Parathyroid adenoma (tissue), 2 donors: ENCODE measurements around the gene OR4S2.

Experiments
- H2AFZ ChIP-seq: fragments of 300-600 bp; sonication (generic); one replicate; pipeline ENCODE4 v1.7.0; 2017; ENCODE audit warnings: antibody characterized with exemption, mild to moderate bottlenecking
- H3K27ac ChIP-seq: fragments of 300-600 bp; sonication (generic); one replicate; pipeline ENCODE4 v1.7.0; 2017
- H3K27me3 ChIP-seq: fragments of 300-600 bp; sonication (generic); one replicate; pipeline ENCODE4 v1.7.0; 2017; ENCODE audit warnings: low read length; ENCODE audit not compliant: control insufficient read depth, insufficient read depth
- H3K36me3 ChIP-seq: fragments of 300-600 bp; sonication (generic); one replicate; pipeline ENCODE4 v1.7.0; 2017; ENCODE audit warnings: low read length; ENCODE audit not compliant: control insufficient read depth, insufficient read depth
- H3K4me1 ChIP-seq: fragments of 300-600 bp; sonication (generic); one replicate; pipeline ENCODE4 v1.7.0; 2017; ENCODE audit warnings: control low read depth
- H3K4me2 ChIP-seq: fragments of 300-600 bp; sonication (generic); one replicate; pipeline ENCODE4 v1.7.0; 2017; ENCODE audit warnings: low read length
- H3K4me3 ChIP-seq: fragments of 300-600 bp; sonication (generic); one replicate; pipeline ENCODE4 v1.7.0; 2017; ENCODE audit warnings: low read depth, low read length
- H3K79me2 ChIP-seq: fragments of 300-600 bp; sonication (generic); one replicate; pipeline ENCODE4 v1.7.0; 2017; ENCODE audit warnings: control low read depth
- H3K9ac ChIP-seq: fragments of 300-600 bp; sonication (generic); one replicate; pipeline ENCODE4 v1.7.0; 2017; ENCODE audit warnings: mild to moderate bottlenecking
- H3K9me3 ChIP-seq: fragments of 300-600 bp; sonication (generic); one replicate; pipeline ENCODE4 v1.7.0; 2017; ENCODE audit warnings: low read length; ENCODE audit not compliant: control insufficient read depth
- TF ChIP-seq, protein P1 (sequence below): fragments of 300-600 bp; sonication (generic); IDR thresholded peaks from one replicate; pipeline ENCODE4 v1.7.0; 2017; ENCODE audit warnings: antibody characterized with exemption, mild to moderate bottlenecking
- donor health status: primary hyperparathyroidism.

The OR4S2 gene

GRCh38 chr11:55673860-55674259 is 25.7 kb downstream of the OR4S2 start:
- Histone ChIP-seq H3K79me2 (no peaks in the 10 kb centered on the region), H3K9me3 (no peaks in the 10 kb centered on the region), H3K9ac (no peak overlapping the region), H3K4me2 (no peak overlapping the region), H3K27me3 (no peaks in the 10 kb centered on the region), H3K36me3 (no peaks in the 10 kb centered on the region), H3K4me3 (no peak overlapping the region), H3K27ac (no peak overlapping the region), H2AFZ (no peak overlapping the region), H3K4me1 (no peaks in the 10 kb centered on the region)
- TF ChIP-seq, protein P1, sequence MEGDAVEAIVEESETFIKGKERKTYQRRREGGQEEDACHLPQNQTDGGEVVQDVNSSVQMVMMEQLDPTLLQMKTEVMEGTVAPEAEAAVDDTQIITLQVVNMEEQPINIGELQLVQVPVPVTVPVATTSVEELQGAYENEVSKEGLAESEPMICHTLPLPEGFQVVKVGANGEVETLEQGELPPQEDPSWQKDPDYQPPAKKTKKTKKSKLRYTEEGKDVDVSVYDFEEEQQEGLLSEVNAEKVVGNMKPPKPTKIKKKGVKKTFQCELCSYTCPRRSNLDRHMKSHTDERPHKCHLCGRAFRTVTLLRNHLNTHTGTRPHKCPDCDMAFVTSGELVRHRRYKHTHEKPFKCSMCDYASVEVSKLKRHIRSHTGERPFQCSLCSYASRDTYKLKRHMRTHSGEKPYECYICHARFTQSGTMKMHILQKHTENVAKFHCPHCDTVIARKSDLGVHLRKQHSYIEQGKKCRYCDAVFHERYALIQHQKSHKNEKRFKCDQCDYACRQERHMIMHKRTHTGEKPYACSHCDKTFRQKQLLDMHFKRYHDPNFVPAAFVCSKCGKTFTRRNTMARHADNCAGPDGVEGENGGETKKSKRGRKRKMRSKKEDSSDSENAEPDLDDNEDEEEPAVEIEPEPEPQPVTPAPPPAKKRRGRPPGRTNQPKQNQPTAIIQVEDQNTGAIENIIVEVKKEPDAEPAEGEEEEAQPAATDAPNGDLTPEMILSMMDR, result no peak

- H3K36me3 ChIP-seq, result no peaks in the 10 kb centered on the region
- H3K4me2 ChIP-seq, result no peak overlapping the region
- TF ChIP-seq, protein P1, result no peak
- H3K4me3 ChIP-seq, result no peak overlapping the region
- no peaks in the 10 kb centered on the region for H3K79me2 ChIP-seq
- H2AFZ ChIP-seq, result no peak overlapping the region
- no peak overlapping the region for H3K27ac ChIP-seq
- no peak overlapping the region for H3K9ac ChIP-seq
- H3K27me3 ChIP-seq, result no peaks in the 10 kb centered on the region
- H3K4me1 ChIP-seq, result no peaks in the 10 kb centered on the region
- no peaks in the 10 kb centered on the region for H3K9me3 ChIP-seq
These were observed 49.7 kb downstream of the OR4S2 start for GRCh38 chr11:55697817-55698216.

- H3K27ac ChIP-seq, result no peak overlapping the region
- no peaks in the 10 kb centered on the region for H3K79me2 ChIP-seq
- no peak overlapping the region for H3K9ac ChIP-seq
- H3K9me3 ChIP-seq, result no peaks in the 10 kb centered on the region
- TF ChIP-seq, protein P1, result no peak
- no peak overlapping the region for H2AFZ ChIP-seq
- no peaks in the 10 kb centered on the region for H3K36me3 ChIP-seq
- no peaks in the 10 kb centered on the region for H3K4me1 ChIP-seq
- no peak overlapping the region for H3K4me3 ChIP-seq
- no peaks in the 10 kb centered on the region for H3K27me3 ChIP-seq
- H3K4me2 ChIP-seq, result no peak overlapping the region
These were observed 53.3 kb downstream of the OR4S2 start for GRCh38 chr11:55701429-55701828.
